NCI-H460 (cell line): ENCODE data around the gene TRMT112. TPM values are rescaled to one million over a fixed set of nuclear protein-coding genes. Genes with fewer than 3 reads are reported as not detected.

Experiments used
- DNase-seq: peaks from one replicate; pipeline ENCODE4 v3.0.0-alpha.2; 2016; ENCODE audit warnings: low read depth; ENCODE audit errors: extremely low read depth
- total RNA-seq: library from RNA; depleted of rRNA; stranded (reverse); fragments of >200 nt; shearing (Covaris generic); gene quantifications from 2 replicates; pipeline ENCODE4 v1.2.3, GENCODE V29; 2014

TRMT112 gene
- total RNA-seq, 1 experiment from 2014 or later, result 202 TPM

DNA sequence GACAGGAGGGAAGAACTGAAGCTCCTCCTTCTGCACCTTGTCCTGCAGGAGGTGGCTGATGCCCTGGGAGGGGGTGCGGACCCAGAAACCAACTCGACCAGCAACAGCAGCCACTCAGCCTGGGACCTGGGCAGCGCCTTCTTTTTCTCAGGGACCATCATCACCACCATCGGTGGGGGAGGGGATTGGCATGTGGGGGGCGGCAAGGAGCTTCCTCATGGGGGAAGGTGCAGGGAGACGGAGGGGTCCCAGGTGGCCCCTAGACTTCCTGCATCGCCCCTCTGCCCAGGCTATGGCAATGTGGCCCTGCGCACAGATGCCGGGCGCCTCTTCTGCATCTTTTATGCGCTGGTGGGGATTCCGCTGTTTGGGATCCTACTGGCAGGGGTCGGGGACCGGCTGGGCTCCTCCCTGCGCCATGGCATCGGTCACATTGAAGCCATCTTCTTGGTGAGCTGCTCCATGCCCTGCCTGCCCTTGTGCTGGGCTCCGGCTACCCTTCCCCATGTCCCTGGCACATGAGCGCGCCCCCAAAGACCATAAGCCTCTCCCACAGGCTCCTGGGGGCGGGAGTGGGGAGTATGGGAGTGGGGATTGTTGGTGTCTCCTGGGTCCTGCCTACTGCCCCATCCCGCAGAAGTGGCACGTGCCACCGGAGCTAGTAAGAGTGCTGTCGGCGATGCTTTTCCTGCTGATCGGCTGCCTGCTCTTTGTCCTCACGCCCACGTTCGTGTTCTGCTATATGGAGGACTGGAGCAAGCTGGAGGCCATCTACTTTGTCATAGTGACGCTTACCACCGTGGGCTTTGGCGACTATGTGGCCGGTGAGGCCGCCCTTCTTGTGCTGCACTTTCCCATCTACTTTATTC is 20.3 kb downstream of the TRMT112 start:
- no peak for DNase-seq

DNA sequence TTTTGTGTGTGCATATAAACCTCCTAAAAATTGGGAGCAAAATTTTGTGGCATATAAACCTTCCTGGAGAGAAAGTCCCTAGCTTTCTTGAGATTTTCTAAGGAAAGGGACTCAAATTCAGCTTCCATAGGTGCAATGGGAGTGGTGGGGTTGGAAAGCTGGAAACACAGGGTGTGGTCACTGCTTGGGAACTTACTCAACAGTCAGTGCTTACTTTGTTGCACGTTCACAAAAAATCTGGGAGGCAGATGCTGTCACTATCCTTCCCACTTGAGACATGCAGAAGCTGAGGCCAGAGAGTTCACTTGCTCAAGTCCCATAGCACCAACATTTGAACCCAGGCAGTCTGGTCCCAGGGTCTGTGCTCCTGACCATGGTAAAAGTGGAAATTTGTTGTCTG is 21.1 kb downstream of the TRMT112 start:
- no peak for DNase-seq

DNA sequence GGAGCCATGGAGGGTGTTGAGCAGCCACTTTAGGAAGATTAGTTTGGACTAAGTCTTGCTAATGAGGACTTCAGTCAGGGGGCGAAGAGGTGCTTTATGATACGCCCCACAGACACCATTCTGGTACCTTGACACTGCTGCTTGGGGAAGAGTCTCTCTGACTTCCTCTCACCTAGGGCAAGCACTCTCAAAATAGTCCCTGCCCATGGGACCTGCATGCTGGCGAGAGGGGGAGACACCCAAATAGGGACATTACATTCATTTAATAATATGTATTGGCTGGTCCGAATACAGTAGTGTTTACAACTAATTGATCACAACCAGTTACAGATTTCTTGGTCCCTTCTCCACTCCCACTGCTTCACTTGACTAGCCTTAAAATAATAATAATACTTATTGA is 21.6 kb downstream of the TRMT112 start:
- no peak for DNase-seq

DNA sequence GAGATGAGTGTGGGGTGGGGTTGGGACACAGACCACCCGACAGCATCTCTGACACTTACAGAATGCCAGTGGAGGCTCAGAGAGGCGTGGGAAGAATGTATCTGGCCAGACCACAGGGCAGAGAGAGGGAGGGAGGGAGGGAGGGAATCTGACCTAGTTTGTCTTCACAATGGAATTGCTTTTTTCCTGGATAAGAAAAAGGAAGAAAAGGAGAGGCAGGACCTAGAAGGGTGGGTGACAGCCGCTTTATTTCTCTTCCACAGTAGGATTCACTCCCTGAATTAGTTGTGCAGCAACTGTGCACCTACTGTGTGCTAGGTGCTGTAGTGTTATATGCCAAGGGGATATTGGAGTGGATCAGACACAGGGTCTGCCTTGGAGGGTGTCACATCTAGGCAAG is 22.6 kb downstream of the TRMT112 start:
- DNase-seq, result no peak

DNA sequence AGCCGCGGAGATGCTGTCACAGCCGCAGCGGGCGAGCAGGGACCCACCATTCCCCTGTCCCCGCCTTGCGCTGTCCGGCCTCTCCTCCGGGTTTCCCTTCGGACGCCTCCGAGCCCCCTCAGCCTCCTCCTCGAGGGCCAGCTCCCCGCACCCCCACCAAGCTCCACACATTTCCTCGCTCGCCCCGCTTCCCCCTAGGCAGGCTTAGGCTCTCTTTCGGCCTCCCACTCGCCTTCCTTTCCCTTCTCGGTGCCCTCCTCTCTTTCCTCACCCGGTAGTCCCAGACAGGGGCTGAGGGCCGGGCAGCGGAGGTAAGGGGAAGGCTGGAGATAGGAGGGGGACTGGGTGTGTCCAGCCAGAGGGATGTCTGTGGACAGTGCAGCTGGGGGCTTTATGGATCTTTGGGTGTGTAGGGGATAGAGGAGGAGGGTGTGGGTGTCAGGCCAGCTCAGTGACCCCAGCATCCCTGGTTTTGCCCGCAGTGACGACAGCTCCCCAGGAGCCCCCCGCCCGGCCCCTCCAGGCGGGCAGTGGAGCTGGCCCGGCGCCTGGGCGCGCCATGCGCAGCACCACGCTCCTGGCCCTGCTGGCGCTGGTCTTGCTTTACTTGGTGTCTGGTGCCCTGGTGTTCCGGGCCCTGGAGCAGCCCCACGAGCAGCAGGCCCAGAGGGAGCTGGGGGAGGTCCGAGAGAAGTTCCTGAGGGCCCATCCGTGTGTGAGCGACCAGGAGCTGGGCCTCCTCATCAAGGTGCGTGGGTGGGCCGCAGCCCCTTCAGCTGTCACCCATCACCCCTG is 24.7 kb downstream of the TRMT112 start:
- no peak for DNase-seq

DNA sequence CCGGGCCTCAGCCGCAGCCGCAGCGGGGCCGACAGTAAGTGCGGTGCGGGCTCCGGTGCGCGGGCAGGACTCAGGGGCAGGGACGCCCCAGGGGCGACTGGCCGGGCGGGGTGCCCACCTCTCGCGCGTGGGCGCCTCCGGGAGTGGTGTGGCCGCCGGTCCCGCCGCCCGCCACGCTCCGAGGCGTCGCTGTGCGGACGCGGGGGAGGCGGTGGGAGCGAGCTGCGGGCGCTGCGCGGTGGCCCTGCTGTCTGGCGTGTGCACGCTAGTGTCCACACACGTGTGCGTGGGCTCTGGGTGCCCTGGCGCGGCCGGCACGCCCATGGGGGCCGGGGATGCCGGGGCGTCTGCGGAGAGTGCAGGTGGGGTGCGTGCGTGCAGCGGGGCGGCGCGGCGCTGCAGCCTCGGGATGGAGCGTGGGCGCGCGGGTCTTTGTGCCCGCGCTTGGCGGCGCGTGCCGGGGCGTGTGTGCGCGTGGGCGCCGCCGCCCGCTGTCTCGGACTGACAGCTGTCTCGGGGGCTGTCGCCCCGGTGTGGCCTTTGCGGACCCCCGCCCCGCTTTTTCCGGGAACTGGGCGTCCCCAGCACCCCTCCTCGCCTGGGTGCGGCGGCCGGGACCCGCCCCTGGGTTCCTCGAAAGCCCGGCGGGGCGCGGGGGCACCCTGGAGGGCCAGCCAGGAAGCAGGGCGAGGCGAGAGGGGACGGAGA is 25.5 kb downstream of the TRMT112 start:
- no peak for DNase-seq

DNA sequence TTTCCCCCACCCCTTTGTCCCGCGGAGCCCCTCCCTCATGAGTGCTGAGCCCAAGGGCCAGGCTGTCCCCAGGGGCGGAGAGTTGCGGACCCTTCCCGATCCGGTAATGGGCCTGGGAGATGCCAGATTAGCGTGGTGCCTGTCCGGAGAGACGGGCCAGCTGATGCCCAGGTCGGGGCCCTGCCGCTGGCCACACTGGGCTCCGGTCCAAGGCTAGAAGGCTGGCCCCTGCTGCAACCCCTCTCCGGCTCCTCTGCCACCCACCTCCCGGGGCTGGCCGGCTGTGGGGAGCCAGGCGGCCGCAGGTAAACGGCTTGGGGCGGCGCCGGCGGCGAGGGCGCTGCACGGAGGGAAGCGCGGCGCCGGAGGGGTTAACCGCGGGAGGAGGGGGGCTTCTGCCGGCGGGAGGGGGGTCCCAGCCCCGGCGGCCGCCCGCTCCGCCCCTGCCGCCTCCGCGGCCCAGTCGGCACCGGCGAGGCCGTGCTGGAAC is 26.1 kb downstream of the TRMT112 start, which contains the start of gene KCNK4:
Gene KCNK4, plus strand, starts transcription at position 41 of the 490 bp plus-strand sequence. CDS start 1,717 bp downstream, outside the sequence.
- no peak for DNase-seq

DNA sequence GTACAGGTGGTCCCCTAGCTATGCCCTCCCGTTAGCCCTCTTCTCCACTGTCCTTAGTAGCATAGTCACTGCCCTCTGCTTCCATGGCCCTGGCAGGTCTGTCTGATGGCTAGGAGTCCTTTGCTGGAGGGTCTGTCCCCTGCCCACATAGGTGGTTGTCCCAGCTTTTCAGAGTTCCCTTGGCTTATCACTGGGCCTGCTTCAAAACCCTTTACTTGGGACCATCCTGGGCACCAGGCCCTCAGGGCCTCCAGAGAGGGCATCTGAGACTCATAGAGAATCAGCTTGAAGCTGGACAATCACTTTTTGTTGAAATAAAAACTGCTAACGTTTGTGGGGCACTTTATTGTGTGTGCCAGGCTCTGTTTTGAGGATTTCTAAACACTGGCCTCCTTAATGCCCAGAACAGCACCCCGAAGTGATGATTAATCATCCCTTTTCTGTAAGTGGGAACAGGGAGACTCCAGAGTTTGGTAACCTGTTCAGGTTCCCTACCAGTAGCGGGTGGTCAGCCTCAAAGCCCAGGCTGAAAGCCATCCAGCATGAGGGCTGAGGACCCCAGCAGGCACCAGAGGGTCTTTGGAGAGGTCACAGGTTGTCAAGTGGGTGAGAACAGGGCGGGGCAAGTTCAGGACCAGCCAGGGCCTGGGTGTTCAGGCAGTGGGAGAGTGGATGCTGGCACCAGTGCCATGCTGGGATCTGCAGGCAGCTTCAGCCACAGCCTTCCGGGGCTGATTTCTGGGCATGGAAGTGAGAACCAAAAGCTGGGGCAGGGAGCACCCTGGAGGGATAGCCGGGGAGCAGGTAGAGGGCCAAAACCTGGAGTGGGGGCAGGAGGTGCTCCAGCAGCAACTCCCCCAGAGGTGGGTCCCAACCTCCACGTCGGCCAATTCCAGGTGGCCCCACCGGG is 26.8 kb downstream of the TRMT112 start:
- no peak for DNase-seq

DNA sequence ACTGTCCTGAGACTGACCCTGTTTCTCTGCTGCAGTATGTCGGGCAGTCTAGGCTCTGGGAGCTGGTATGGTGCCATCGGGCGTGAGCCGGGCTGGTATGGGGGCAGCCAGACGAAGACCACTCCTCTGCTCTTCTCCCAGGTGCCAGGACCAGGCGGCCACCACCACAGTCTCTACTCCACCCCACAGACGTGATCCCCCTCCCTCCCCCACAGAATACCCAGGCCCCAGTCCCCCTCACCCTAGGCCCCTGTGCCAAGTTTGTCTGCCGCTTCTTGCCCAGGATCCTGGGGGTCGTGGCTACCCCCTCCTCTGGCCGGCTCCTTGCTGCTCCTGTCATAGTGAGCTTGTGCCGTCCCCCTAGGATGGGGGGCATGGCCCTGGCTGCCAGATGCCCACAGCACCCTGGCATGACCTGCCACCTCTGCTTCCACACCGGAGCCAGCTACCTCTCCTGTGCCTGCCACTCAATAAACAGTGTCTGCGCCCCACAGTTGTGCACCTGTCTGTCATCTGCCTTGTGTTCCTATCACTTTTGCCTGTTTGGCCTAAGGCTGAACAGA is 28.3 kb downstream of the TRMT112 start:
- no peak for DNase-seq

DNA sequence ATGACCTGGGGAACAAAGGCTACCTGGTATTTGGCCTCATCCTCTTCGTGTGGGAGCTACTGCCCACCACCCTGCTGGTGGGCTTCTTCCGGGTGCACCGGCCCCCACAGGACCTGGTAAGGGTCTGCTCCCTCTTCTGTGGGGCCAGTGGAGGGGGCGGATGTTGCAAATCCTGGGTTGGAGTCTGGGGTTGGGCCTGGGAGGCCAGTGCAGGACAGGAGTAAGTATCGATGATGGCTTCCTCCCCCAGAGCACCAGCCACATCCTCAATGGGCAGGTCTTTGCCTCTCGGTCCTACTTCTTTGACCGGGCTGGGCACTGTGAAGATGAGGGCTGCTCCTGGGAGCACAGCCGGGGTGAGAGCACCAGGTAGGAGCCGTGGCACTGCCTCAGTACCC is 29.0 kb downstream of the TRMT112 start:
- no peak for DNase-seq

DNA sequence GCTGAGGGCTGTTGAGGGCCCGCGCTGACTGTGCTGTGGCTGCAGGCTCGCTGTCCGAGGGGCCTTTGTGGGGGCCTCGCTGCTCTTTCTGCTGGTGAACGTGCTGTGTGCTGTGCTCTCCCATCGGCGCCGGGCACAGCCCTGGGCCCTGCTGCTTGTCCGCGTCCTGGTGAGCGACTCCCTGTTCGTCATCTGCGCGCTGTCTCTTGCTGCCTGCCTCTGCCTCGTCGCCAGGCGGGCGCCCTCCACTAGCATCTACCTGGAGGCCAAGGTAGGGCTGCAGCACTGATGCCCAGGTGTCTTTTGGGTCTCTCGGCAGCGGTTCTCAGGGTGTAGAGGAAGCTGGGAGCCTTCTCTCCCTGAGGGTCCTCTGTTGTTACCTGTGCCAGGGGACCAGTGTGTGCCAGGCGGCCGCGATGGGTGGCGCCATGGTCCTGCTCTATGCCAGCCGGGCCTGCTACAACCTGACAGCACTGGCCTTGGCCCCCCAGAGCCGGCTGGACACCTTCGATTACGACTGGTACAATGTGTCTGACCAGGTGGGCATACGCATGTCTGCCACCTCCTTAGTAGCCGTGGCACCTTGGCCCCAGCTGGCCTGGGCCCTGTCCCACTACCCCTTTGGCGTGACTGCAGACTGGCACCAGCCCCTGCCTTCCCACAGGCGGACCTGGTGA is 29.5 kb downstream of the TRMT112 start:
- no peak for DNase-seq

DNA sequence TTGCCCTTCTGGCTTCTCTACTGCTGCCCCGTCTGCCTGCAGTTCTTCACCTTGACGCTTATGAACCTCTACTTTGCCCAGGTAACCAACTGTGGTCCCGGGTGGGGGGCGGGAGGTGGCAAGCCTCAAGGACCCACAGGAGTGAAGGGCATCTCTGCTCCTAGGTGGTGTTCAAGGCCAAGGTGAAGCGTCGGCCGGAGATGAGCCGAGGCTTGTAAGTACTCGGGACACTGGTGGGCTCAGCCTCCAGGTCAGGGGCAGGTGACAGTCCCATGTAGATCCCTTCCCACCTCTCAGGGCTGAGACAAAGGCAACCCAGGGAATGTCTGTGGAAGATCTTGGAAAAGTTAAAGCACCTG is 30.6 kb downstream of the TRMT112 start:
- no peak for DNase-seq

DNA sequence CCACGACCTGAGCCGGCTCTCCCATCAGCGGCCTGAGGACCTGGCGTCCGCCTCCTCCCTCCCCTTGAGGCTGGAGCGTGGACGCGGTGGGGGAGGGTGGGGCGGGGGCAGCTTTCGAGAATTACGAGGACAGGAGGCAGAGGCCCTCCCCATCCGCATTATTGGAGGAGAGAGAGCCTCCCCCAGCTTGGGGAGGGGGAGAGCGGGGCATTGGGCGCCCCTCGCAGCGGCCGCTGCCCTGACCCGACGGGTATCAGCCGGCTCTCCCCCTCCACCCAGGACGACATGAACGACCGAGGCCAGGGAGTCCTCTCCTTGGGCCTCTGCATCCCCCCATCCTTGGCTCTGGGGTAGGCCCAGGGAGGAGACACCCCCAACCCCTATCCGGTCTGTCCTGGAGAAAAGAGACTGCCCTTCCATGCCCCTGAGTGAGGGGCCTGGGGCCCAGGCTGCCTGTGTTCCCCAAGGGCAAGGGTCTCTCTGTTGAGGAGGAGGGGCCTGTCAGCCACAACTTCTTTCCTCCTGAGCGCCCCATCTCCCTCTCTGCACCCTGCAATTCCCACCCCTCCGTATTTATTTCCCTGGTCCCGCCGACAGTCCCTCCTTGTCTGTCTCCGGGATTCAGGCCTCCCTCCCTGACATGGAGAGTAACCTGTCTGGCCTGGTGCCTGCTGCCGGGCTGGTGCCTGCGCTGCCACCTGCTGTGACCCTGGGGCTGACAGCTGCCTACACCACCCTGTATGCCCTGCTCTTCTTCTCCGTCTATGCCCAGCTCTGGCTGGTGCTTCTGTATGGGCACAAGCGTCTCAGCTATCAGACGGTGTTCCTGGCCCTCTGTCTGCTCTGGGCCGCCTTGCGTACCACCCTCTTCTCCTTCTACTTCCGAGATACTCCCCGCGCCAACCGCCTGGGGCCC is 31.2 kb downstream of the TRMT112 start:
- DNase-seq, result no peak

DNA sequence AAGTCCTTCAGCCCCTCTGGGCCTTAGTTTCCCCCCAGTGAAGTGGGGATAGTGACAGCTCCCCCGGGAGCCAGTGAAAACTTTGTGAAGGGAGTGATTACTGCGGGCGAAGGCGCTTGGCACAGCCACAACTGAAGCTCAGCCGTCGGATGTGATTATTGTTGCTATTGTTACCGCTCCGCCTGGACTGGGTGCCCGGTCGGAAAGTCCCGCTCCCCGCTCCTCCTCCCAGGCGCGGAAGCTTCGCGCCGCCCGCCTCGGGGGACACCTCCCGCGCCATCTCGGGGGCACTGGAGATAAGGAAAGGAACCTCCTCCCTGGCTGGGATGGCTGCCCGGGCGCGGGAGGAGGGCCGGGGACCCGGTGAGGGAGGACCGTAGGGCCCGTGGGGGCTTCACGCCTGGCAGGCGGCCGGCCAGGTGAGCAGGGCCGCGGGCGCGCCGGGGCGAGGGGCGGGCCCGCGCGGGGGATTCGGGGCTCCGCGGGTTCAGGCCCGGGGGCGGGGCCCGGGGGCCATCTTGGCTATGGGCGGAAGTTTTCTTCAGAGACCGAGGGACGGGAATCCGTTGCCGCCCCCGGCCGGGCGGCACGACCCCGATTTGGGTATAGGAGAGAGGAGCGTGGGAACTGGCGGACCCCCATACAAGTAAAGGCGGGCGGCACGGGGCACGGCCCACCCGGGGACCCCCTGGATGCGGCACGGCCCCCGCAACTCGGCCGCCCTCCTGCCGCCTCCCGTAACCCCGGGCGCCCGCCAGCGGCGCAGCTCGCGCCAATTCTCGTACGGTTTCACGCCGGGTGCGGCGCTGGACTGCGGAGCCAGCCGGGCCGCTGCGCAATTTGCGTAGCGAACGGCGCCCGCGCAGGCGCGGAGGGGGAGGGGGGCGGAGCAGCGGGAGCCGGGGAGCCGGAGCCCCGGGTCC is 32.1 kb downstream of the TRMT112 start, which contains the start of gene GPR137:
Gene GPR137, plus strand, starts transcription at position 887 of the 923 bp plus-strand sequence. CDS start 677 bp downstream, outside the sequence.
- no peak for DNase-seq

DNA sequence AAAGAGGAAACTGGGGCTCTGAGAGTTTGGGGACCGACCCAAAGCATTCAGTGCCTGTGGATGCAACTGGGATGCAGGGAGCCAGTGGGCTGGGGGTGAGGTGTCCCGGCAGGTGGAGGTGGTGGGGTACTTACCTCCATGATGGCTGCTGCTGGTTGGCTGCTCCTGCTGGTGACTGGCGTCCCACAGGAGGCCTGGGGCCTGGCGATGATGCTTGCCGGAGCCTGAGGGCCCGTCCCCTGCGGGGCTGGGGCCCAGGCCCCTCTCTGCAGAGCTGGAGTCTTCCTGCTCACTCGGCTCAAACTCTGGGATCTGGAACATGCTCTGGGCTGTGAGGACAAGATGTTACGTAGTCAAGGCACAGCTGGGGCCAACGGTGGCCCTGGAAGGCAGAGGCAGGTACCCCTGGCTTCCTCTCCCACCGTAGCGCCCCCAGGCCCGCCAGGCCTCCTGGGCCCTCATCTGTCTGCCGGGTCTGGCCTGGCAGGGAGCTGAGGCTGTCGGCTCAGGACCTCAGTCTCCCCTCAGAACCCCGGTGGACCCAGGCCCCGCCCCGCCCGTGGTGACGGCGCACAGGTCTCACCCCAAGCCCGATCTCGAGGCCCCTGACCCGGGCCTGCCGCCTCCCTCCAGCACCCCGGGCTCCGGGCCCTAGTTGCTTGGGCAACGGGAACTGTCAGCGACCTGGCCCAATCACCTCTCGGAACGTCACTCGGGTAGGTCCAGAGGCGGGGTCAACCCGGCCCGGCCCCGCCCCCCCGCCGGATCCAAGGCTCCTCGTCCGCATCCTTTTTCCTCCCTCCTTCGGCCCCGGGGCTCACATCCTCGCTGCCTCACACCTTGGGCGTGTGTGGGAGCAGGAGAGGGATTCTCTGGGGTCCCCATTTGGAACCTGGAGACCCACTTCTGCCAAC is 33.1 kb downstream of the TRMT112 start, which contains the start of gene BAD:
Gene BAD, minus strand, starts transcription at position 618 of the 914 bp plus-strand sequence. Its CDS starts 297 bp downstream, at position 321.
- peak; percentile 85 for DNase-seq

DNA sequence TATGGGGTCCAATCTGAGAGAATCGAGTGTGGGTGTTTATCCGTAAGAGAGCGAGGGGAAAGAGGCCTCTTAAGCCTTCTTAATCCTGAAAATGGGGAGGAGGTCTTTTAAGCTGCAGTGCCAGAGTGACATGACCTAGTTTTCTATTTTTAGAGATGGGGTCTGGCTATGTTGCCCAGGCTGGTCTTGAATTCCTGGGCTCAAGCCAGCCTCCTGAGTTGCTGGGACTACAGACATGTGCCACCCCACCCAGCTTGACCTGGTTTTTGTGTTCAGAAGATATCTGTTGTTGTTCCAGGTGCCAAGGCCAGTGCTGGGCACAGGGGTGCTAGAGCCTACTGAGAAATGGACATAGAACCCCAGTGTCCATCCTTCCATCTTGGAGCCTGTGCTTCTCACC is 34.3 kb downstream of the TRMT112 start:
- no peak for DNase-seq
